Measurements from ENCODE around the gene PAFAH1B1.

PAFAH1B1 gene

DNA sequence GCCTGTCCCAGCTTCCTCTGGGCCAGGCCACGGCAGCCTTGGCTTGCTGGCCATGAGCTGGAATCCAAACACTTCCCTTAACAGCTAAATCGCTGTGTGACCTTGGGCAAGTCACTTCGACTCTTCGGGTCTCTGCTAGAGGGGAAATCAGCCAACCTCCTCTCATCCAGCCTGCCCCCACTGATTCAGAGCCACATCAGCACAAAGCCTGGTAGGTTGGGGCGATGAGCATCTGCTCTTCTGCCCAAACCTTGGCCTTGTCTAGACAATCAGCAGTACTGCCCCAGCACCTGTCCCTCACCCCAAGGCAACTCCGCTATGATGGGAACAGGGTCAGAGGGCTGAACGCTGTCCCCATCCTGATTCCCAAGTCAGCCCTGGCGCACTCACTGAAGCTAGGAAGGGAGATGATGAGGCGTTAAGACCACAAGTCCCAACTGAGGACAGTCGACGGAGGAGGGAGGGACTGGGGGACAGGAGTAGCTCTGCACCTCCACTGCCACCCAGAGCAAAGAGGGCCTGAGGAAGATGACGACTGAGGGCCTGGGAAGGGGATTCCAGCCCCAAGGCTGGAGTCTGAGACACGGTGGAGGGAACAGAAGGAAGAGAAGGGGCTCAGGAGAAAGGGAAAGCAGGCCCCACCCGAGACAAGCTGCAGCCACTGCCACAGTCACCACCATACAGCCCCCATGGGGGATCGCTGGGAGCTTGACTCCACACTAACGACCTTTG, 116.8 kb downstream of the PAFAH1B1 start:
- Histone ChIP-seq H3K27me3 (ENCODE audit: insufficient read depth, poor library complexity, severe bottlenecking) (no peaks in the 10 kb centered on the region), H3K4me1 (ENCODE audit: insufficient read depth, poor library complexity, severe bottlenecking) (peaks cover 4% of the 10 kb centered on the region), H3K27ac (ENCODE audit: poor library complexity, severe bottlenecking) (peak overlapping the region; percentile 67), H3K9me3 (ENCODE audit: severe bottlenecking) (no peaks in the 10 kb centered on the region), H3K36me3 (ENCODE audit: low read depth) (no peaks in the 10 kb centered on the region; the same call in 1 of the 2 replicates), H3K4me3 (ENCODE audit: severe bottlenecking) (peak overlapping the region; percentile 58)
- no peak for ATAC-seq (ENCODE audit: low read depth)
- TF ChIP-seq CTCF (IDR thresholded peaks at IDR 0.05; ENCODE audit: poor library complexity, severe bottlenecking) = no peak
- DNase-seq (ENCODE audit: low spot score) = no peak

- ATAC-seq (ENCODE audit: low read depth) = no peak; the same call in 1 of the 3 replicates
- TF ChIP-seq CTCF (IDR thresholded peaks at IDR 0.05; ENCODE audit: poor library complexity, severe bottlenecking) = no peak
- Histone ChIP-seq H3K4me1 (ENCODE audit: insufficient read depth, poor library complexity, severe bottlenecking) (peaks cover 4% of the 10 kb centered on the region), H3K36me3 (ENCODE audit: low read depth) (no peaks in the 10 kb centered on the region; the same call in 1 of the 2 replicates), H3K4me3 (ENCODE audit: severe bottlenecking) (peak overlapping the region; percentile 58), H3K27ac (ENCODE audit: poor library complexity, severe bottlenecking) (peak overlapping the region; percentile 67), H3K9me3 (ENCODE audit: severe bottlenecking) (no peaks in the 10 kb centered on the region), H3K27me3 (ENCODE audit: insufficient read depth, poor library complexity, severe bottlenecking) (no peaks in the 10 kb centered on the region)
- no peak for DNase-seq (ENCODE audit: low spot score)
These were observed 117.6 kb downstream of the PAFAH1B1 start for GRCh38 chr17:2710803-2711607.

GRCh38 chr17:2711608-2712299, 118.3 kb downstream of the PAFAH1B1 start, which contains the start of gene CLUH:
Gene CLUH (minus strand): TSS chr17:2711764. CDS start chr17:2711661, 103 bp downstream.
- Histone ChIP-seq H3K9me3 (ENCODE audit: severe bottlenecking) (no peaks in the 10 kb centered on the region), H3K36me3 (ENCODE audit: low read depth) (no peaks in the 10 kb centered on the region; the same call in 1 of the 2 replicates), H3K4me1 (ENCODE audit: insufficient read depth, poor library complexity, severe bottlenecking) (peaks cover 4% of the 10 kb centered on the region), H3K27me3 (ENCODE audit: insufficient read depth, poor library complexity, severe bottlenecking) (no peaks in the 10 kb centered on the region), H3K27ac (ENCODE audit: poor library complexity, severe bottlenecking) (peak within 1 kb of the TSS; percentile 67), H3K4me3 (ENCODE audit: severe bottlenecking) (peak within 1 kb of the TSS; percentile 58)
- no peak for TF ChIP-seq CTCF (IDR thresholded peaks at IDR 0.05; ENCODE audit: poor library complexity, severe bottlenecking)
- DNase-seq (ENCODE audit: low spot score) (peak; percentile 94), ATAC-seq (ENCODE audit: low read depth) (peak; percentile 80)

- no peak for DNase-seq (ENCODE audit: low spot score)
- Histone ChIP-seq H3K4me3 (ENCODE audit: severe bottlenecking) (peak overlapping the region; percentile 58), H3K27ac (ENCODE audit: poor library complexity, severe bottlenecking) (peak overlapping the region; percentile 67), H3K36me3 (ENCODE audit: low read depth) (no peaks in the 10 kb centered on the region), H3K9me3 (ENCODE audit: severe bottlenecking) (no peaks in the 10 kb centered on the region), H3K4me1 (ENCODE audit: insufficient read depth, poor library complexity, severe bottlenecking) (peaks cover 4% of the 10 kb centered on the region), H3K27me3 (ENCODE audit: insufficient read depth, poor library complexity, severe bottlenecking) (no peaks in the 10 kb centered on the region)
- ATAC-seq (ENCODE audit: low read depth) = no peak
- TF ChIP-seq CTCF (IDR thresholded peaks at IDR 0.05; ENCODE audit: poor library complexity, severe bottlenecking) = no peak
These were observed 119.0 kb downstream of the PAFAH1B1 start for GRCh38 chr17:2712300-2713043.

Measured in RWPE2 (cell line).